Measurements from ENCODE around the gene MEF2B.

Gene MEF2B

GRCh38 chr19:19119325-19120237 is 50.5 kb downstream of the MEF2B start:
- TF ChIP-seq Cebpa-rat (IDR thresholded peaks at IDR 0.05), result no peak
- no peaks in the 10 kb centered on the region for H3K4me1 ChIP-seq

GRCh38 chr19:19115954-19116353 is 54.1 kb downstream of the MEF2B start:
- H3K27me3 ChIP-seq, result peaks cover 0 to 4% (median 0%) of the 10 kb centered on the region in 11 experiments; a peak in 1 of 22 replicates
- H3K36me3 ChIP-seq, result peaks cover 20 to 38% (median 26%) of the 10 kb centered on the region in 11 experiments
- H4K20me1 ChIP-seq, result peaks cover 0 to 23% (median 8%) of the 10 kb centered on the region in 11 experiments; a peak in 12 of 22 replicates
- no peak overlapping the region for H3K27ac ChIP-seq
- H3K9ac ChIP-seq, result no peak overlapping the region
- H3K9me3 ChIP-seq (replicated peaks in 1 of 11), result 0 out of 22 replicates have a peak, but pooled peaks cover 0 to 2% (median 0%) of the 10 kb centered on the region in 11 experiments
- H3K4me3 ChIP-seq, result no peak overlapping the region
- no peak overlapping the region for H3K4me2 ChIP-seq
- no peak for TF ChIP-seq Cebpa-rat (IDR thresholded peaks at IDR 0.05)
- peaks cover 23 to 34% (median 32%) of the 10 kb centered on the region in 10 experiments for H3K4me1 ChIP-seq

More at GRCh38 chr19:19119325-19120237, 50.5 kb downstream of the MEF2B start:
- no peak overlapping the region for H3K4me2 ChIP-seq
- H3K4me3 ChIP-seq, result no peak overlapping the region
- peaks cover 15 to 23% (median 19%) of the 10 kb centered on the region in 11 experiments for H3K9me3 ChIP-seq (replicated peaks in 1 of 11)
- H4K20me1 ChIP-seq, result no peaks in the 10 kb centered on the region
- peaks cover 43 to 73% (median 61%) of the 10 kb centered on the region in 11 experiments for H3K36me3 ChIP-seq
- no peak overlapping the region for H3K27ac ChIP-seq
- H3K27me3 ChIP-seq, result no peaks in the 10 kb centered on the region
- H3K9ac ChIP-seq, result no peak overlapping the region

- Histone ChIP-seq H4K20me1 (peaks cover 0 to 23% (median 12%) of the 10 kb centered on the region in 11 experiments; a peak in 12 of 22 replicates), H3K9ac (peak overlapping the region in 10 of 11 experiments; percentile 6 to 69 (median 47); a peak in 13 of 22 replicates), H3K4me3 (no peak overlapping the region), H3K9me3 (replicated peaks in 1 of 11) (no peaks in the 10 kb centered on the region), H3K27ac (peak overlapping the region in 1 of 11 experiments; percentile 32; a peak in 1 of 22 replicates), H3K4me2 (peak overlapping the region; percentile 22 to 94 (median 85); a peak in 21 of 22 replicates), H3K4me1 (peaks cover 23 to 49% (median 42%) of the 10 kb centered on the region in 10 experiments), H3K36me3 (peaks cover 0 to 13% (median 3%) of the 10 kb centered on the region in 11 experiments; a peak in 7 of 22 replicates), H3K27me3 (peaks cover 0 to 12% (median 0%) of the 10 kb centered on the region in 11 experiments; a peak in 3 of 22 replicates)
- TF ChIP-seq Cebpa-rat (IDR thresholded peaks at IDR 0.05), result no peak
Measured at GRCh38 chr19:19113040-19113626, 56.9 kb downstream of the MEF2B start.

- no peak for TF ChIP-seq Cebpa-rat (IDR thresholded peaks at IDR 0.05)
- H3K9ac ChIP-seq, result peak overlapping the region; percentile 6 to 69 (median 45); a peak in 17 of 22 replicates
Measured at GRCh38 chr19:19111967-19112580, 58.0 kb downstream of the MEF2B start.

GRCh38 chr19:19111136-19111835 is 58.8 kb downstream of the MEF2B start:
- no peaks in the 10 kb centered on the region for H3K9me3 ChIP-seq (replicated peaks in 1 of 11)
- no peak overlapping the region for H3K4me3 ChIP-seq

More at GRCh38 chr19:19111967-19112580, 58.0 kb downstream of the MEF2B start:
- peak overlapping the region in 1 of 10 experiments; percentile 32; a peak in 2 of 20 replicates for H3K4me3 ChIP-seq
- H3K27me3 ChIP-seq, result peaks cover 0 to 12% (median 0%) of the 10 kb centered on the region in 11 experiments; a peak in 3 of 22 replicates
- H3K4me1 ChIP-seq, result peaks cover 23 to 57% (median 42%) of the 10 kb centered on the region in 10 experiments
- peaks cover 0 to 14% (median 0%) of the 10 kb centered on the region in 11 experiments; a peak in 6 of 22 replicates for H3K36me3 ChIP-seq
- H4K20me1 ChIP-seq, result peaks cover 0 to 23% (median 12%) of the 10 kb centered on the region in 11 experiments; a peak in 12 of 22 replicates
- peak overlapping the region; percentile 35 to 94 (median 85) for H3K4me2 ChIP-seq
- H3K9me3 ChIP-seq (replicated peaks in 1 of 11), result no peaks in the 10 kb centered on the region
- H3K27ac ChIP-seq, result peak overlapping the region in 7 of 11 experiments; percentile 2 to 54 (median 32); a peak in 10 of 22 replicates

GRCh38 chr19:19110410-19111135 is 59.5 kb downstream of the MEF2B start:
- Histone ChIP-seq H3K4me1 (peaks cover 26 to 71% (median 54%) of the 10 kb centered on the region in 10 experiments), H3K36me3 (peaks cover 0 to 7% (median 0%) of the 10 kb centered on the region in 11 experiments; a peak in 1 of 22 replicates), H4K20me1 (peaks cover 0 to 23% (median 12%) of the 10 kb centered on the region in 11 experiments; a peak in 12 of 22 replicates), H3K9me3 (replicated peaks in 1 of 11) (no peaks in the 10 kb centered on the region), H3K27me3 (peaks cover 0 to 12% (median 0%) of the 10 kb centered on the region in 11 experiments; a peak in 3 of 22 replicates), H3K4me3 (peak overlapping the region in 5 of 10 experiments; percentile 12 to 33 (median 30); a peak in 4 of 20 replicates), H3K27ac (no peak overlapping the region), H3K4me2 (peak overlapping the region; percentile 65 to 94 (median 85)), H3K9ac (peak overlapping the region in 1 of 11 experiments; percentile 63; a peak in 1 of 22 replicates)
- no peak for TF ChIP-seq Cebpa-rat (IDR thresholded peaks at IDR 0.05)

More at GRCh38 chr19:19111136-19111835, 58.8 kb downstream of the MEF2B start:
- peak overlapping the region in 5 of 11 experiments; percentile 2 to 54 (median 32); a peak in 6 of 22 replicates for H3K27ac ChIP-seq
- no peak for TF ChIP-seq Cebpa-rat (IDR thresholded peaks at IDR 0.05)
- peaks cover 24 to 64% (median 48%) of the 10 kb centered on the region in 10 experiments for H3K4me1 ChIP-seq
- H3K9ac ChIP-seq, result peak overlapping the region; percentile 6 to 69 (median 45); a peak in 16 of 22 replicates
- peak overlapping the region; percentile 65 to 94 (median 85) for H3K4me2 ChIP-seq
- H4K20me1 ChIP-seq, result peaks cover 0 to 23% (median 12%) of the 10 kb centered on the region in 11 experiments; a peak in 12 of 22 replicates
- H3K36me3 ChIP-seq, result peaks cover 0 to 12% (median 0%) of the 10 kb centered on the region in 11 experiments; a peak in 4 of 22 replicates
- peaks cover 0 to 12% (median 0%) of the 10 kb centered on the region in 11 experiments; a peak in 3 of 22 replicates for H3K27me3 ChIP-seq

GRCh38 chr19:19109601-19110000 is 60.5 kb downstream of the MEF2B start:
- Histone ChIP-seq H3K4me3 (no peak overlapping the region), H3K4me1 (peaks cover 34 to 79% (median 62%) of the 10 kb centered on the region in 10 experiments), H4K20me1 (peaks cover 0 to 23% (median 12%) of the 10 kb centered on the region in 11 experiments; a peak in 12 of 22 replicates), H3K9ac (no peak overlapping the region), H3K27me3 (peaks cover 0 to 12% (median 0%) of the 10 kb centered on the region in 11 experiments; a peak in 3 of 22 replicates), H3K9me3 (replicated peaks in 1 of 11) (no peaks in the 10 kb centered on the region), H3K4me2 (peak overlapping the region in 5 of 11 experiments; percentile 86 to 94 (median 92); a peak in 6 of 22 replicates), H3K27ac (no peak overlapping the region), H3K36me3 (peaks cover 0 to 7% (median 0%) of the 10 kb centered on the region in 11 experiments; a peak in 1 of 22 replicates)
- no peak for TF ChIP-seq Cebpa-rat (IDR thresholded peaks at IDR 0.05)
